ENCODE measurements around the gene INSRR.

INSRR gene

GRCh38 chr1:156851779-156852417 lies 7.0 kb downstream of the INSRR start:
- no peak for DNase-seq (ENCODE audit: low read depth in 2 of 2)

- no peak for DNase-seq (ENCODE audit: low read depth in 2 of 2)
These were observed 9.8 kb downstream of the INSRR start for GRCh38 chr1:156849151-156849496.

GRCh38 chr1:156848461-156849150 lies 10.3 kb downstream of the INSRR start:
- no peak for DNase-seq (ENCODE audit: low read depth in 2 of 2)

- no peak for DNase-seq (ENCODE audit: low read depth in 2 of 2)
These were observed 11.1 kb downstream of the INSRR start for GRCh38 chr1:156847591-156848460.

- no peak for DNase-seq (ENCODE audit: low read depth in 2 of 2)
These were observed 12.3 kb downstream of the INSRR start for GRCh38 chr1:156846643-156847042.

GRCh38 chr1:156845953-156846545 lies 12.9 kb downstream of the INSRR start:
- DNase-seq (ENCODE audit: low read depth in 2 of 2): no peak

- DNase-seq (ENCODE audit: low read depth in 2 of 2): no peak
These were observed 13.6 kb downstream of the INSRR start for GRCh38 chr1:156845055-156845952.

- no peak for DNase-seq (ENCODE audit: low read depth in 2 of 2)
These were observed 14.3 kb downstream of the INSRR start for GRCh38 chr1:156844638-156845037.

GRCh38 chr1:156844102-156844501 lies 14.8 kb downstream of the INSRR start:
- no peak for DNase-seq (ENCODE audit: low read depth in 2 of 2)

GRCh38 chr1:156842618-156843300 lies 16.2 kb downstream of the INSRR start:
- DNase-seq (ENCODE audit: low read depth in 2 of 2): no peak

- DNase-seq (ENCODE audit: low read depth in 2 of 2): no peak
These were observed 17.5 kb downstream of the INSRR start for GRCh38 chr1:156841295-156841855.

- DNase-seq (ENCODE audit: low read depth in 2 of 2): no peak
These were observed 18.0 kb downstream of the INSRR start for GRCh38 chr1:156840898-156841279.

GRCh38 chr1:156840186-156840897 lies 18.6 kb downstream of the INSRR start:
- DNase-seq (ENCODE audit: low read depth in 2 of 2): no peak

- DNase-seq (ENCODE audit: low read depth in 2 of 2): no peak
These were observed 19.3 kb downstream of the INSRR start for GRCh38 chr1:156839426-156840109.

GRCh38 chr1:156838972-156839371 lies 19.9 kb downstream of the INSRR start:
- DNase-seq (ENCODE audit: low read depth in 2 of 2): no peak

- no peak for DNase-seq (ENCODE audit: low read depth in 2 of 2)
These were observed 22.0 kb downstream of the INSRR start for GRCh38 chr1:156836892-156837291.

- DNase-seq (ENCODE audit: low read depth in 2 of 2): no peak
These were observed 22.8 kb downstream of the INSRR start for GRCh38 chr1:156836041-156836654.

- DNase-seq (ENCODE audit: low read depth in 2 of 2): no peak
These were observed 24.6 kb downstream of the INSRR start for GRCh38 chr1:156834322-156834721.

- DNase-seq (ENCODE audit: low read depth in 2 of 2): no peak
These were observed 25.3 kb downstream of the INSRR start for GRCh38 chr1:156833603-156834002.
